ENCODE measurements around the gene URM1.

Gene URM1

GRCh38 chr9:128438343-128439109 lies 67.4 kb downstream of the URM1 start:
- DNase-seq = peak; percentile 72

- DNase-seq = no peak
These were observed 68.1 kb downstream of the URM1 start for GRCh38 chr9:128439273-128439672.

All from NCI-H345 (cell line).